ENCODE results near the gene SAXO1.

GRCh38 chr9:19057033-19057432 lies 24.0 kb upstream of the SAXO1 start:
- TF ChIP-seq POLR2A (IDR thresholded peaks at IDR 0.05; ENCODE audit: low read depth, low read length) (no peak), POLR2AphosphoS5 (IDR thresholded peaks at IDR 0.05; ENCODE audit: low read depth, low read length) (no peak)

Data from GM12892 (cell line).